Neural cell (in vitro differentiated cells): ENCODE results near the gene TNIP1. TPM values are rescaled to one million over a fixed set of nuclear protein-coding genes. Genes with fewer than 3 reads are reported as not detected.

Experiments used
- H2AFZ ChIP-seq: fragments of 200-600, 300-800 bp; sonication (generic), shearing (Covaris generic); 2 replicates; pipeline ENCODE4 v1.6.0; 2014; ENCODE audit warnings: low read depth, mild to moderate bottlenecking, antibody characterized with exemption, low read length, moderate library complexity
- H3F3A ChIP-seq: fragments of 200-600 bp; shearing (Covaris generic); 2 replicates; pipeline ENCODE4 v1.6.1; 2016; ENCODE audit warnings: mild to moderate bottlenecking, moderate library complexity, mixed read lengths, antibody characterized with exemption, low read length; ENCODE audit not compliant: insufficient read depth, poor library complexity, severe bottlenecking
- H3K27ac ChIP-seq: fragments of 200-600, 300-800 bp; sonication (generic), shearing (Covaris generic); 2 replicates; pipeline ENCODE4 v1.5.1; 2014; ENCODE audit warnings: mild to moderate bottlenecking, low read length, moderate library complexity
- H3K27me3 ChIP-seq: fragments of 300-800, 200-600 bp; sonication (generic), shearing (Covaris generic); 2 replicates; pipeline ENCODE4 v1.6.0; 2014; ENCODE audit warnings: mild to moderate bottlenecking, low read depth, low read length, moderate library complexity; ENCODE audit not compliant: insufficient read depth
- H3K36me3 ChIP-seq: fragments of 300-800, 200-600 bp; sonication (generic), shearing (Covaris generic); 2 replicates; pipeline ENCODE4 v1.5.1; 2014; ENCODE audit warnings: mild to moderate bottlenecking, antibody characterized with exemption, low read length, moderate library complexity; ENCODE audit not compliant: insufficient read depth
- H3K4me2 ChIP-seq: fragments of 300-800, 200-600 bp; sonication (generic), shearing (Covaris generic); 2 replicates; pipeline ENCODE4 v1.6.0; 2014; ENCODE audit warnings: mild to moderate bottlenecking, low read length
- H3K4me3 ChIP-seq: fragments of 300-800, 200-600 bp; sonication (generic), shearing (Covaris generic); 2 replicates; pipeline ENCODE4 v1.5.1; 2014; ENCODE audit warnings: mild to moderate bottlenecking, low read length, moderate library complexity
- H3K79me2 ChIP-seq: fragments of 200-600 bp; shearing (Covaris generic); replicated peaks from 2 replicates; pipeline ENCODE4 v1.6.0; 2014; ENCODE audit warnings: mild to moderate bottlenecking, low read length, moderate library complexity; ENCODE audit not compliant: insufficient read depth
- H3K9ac ChIP-seq: fragments of 300-800, 200-600 bp; sonication (generic), shearing (Covaris generic); 2 replicates; pipeline ENCODE4 v1.6.1; 2016; ENCODE audit warnings: mild to moderate bottlenecking, low read length, mixed read lengths
- H3K9me2 ChIP-seq: fragments of 200-600 bp; shearing (Covaris generic); 2 replicates; pipeline ENCODE4 v1.6.1; 2016; ENCODE audit warnings: mild to moderate bottlenecking, low read length, mixed read lengths; ENCODE audit not compliant: insufficient read depth
- H3K9me3 ChIP-seq: fragments of 200-600, 300-800 bp; sonication (generic), shearing (Covaris generic); 2 replicates; pipeline ENCODE4 v1.6.1; 2016; ENCODE audit warnings: mild to moderate bottlenecking, mixed run types, low read length, moderate library complexity, mixed read lengths
- H4K20me1 ChIP-seq: fragments of 200-600 bp; shearing (Covaris generic); 2 replicates; pipeline ENCODE4 v1.6.1; 2016; ENCODE audit warnings: mild to moderate bottlenecking, mixed run types; ENCODE audit not compliant: insufficient read depth
- EP300 ChIP-seq: fragments of 450-650 bp; conservative IDR thresholded peaks from 2 replicates; pipeline ENCODE4 v1.6.1; 2014; ENCODE audit warnings: antibody characterized with exemption, mild to moderate bottlenecking, moderate library complexity; ENCODE audit not compliant: poor library complexity, severe bottlenecking
- EZH2 ChIP-seq: fragments of 200-600, 300-800 bp; shearing (Covaris generic), sonication (generic); IDR thresholded peaks from 2 replicates; pipeline ENCODE4 v1.6.1; 2014; ENCODE audit warnings: antibody characterized with exemption, low read length, borderline replicate concordance, mild to moderate bottlenecking; ENCODE audit not compliant: insufficient read depth, poor library complexity, severe bottlenecking
- MXI1 ChIP-seq: fragments of 450-650 bp; conservative IDR thresholded peaks from 2 replicates; pipeline ENCODE4 v1.6.1; 2014; ENCODE audit warnings: antibody characterized with exemption, mild to moderate bottlenecking; ENCODE audit not compliant: poor library complexity, severe bottlenecking
- POLR2AphosphoS5 ChIP-seq: IDR thresholded peaks from 2 replicates; pipeline ENCODE4 v1.6.1; 2012
- RAD21 ChIP-seq: fragments of 450-650 bp; conservative IDR thresholded peaks from 2 replicates; pipeline ENCODE4 v1.6.1; 2014; ENCODE audit warnings: antibody characterized with exemption, mild to moderate bottlenecking, moderate library complexity
- SMC3 ChIP-seq: fragments of 450-650 bp; conservative IDR thresholded peaks from 2 replicates; pipeline ENCODE4 v1.6.1; 2014; ENCODE audit warnings: antibody characterized with exemption, mild to moderate bottlenecking, moderate library complexity; ENCODE audit not compliant: poor library complexity
- TAF1 ChIP-seq: IDR thresholded peaks from 2 replicates; pipeline ENCODE4 v1.6.1; 2012; ENCODE audit warnings: low read depth
- polyA plus RNA-seq: library from polyadenylated mRNA; depleted of rRNA; stranded (reverse); fragments of >200 nt; gene quantifications from 2 replicates; pipeline ENCODE4 v1.2.3, GENCODE V29; 2014
- TF ChIP-seq, protein P1 (sequence below): fragments of 450-650 bp; IDR thresholded peaks from 2 replicates; pipeline ENCODE4 v1.5.1; 2014; ENCODE audit warnings: antibody characterized with exemption, mild to moderate bottlenecking, moderate library complexity; ENCODE audit not compliant: poor library complexity, severe bottlenecking
- TF ChIP-seq, protein P2 (sequence below): IDR thresholded peaks from 2 replicates; pipeline ENCODE4 v1.6.1; 2012; ENCODE audit warnings: borderline replicate concordance

TNIP1 gene
- polyA plus RNA-seq, 1 donor from 2014 or later = 3.3 TPM

DNA sequence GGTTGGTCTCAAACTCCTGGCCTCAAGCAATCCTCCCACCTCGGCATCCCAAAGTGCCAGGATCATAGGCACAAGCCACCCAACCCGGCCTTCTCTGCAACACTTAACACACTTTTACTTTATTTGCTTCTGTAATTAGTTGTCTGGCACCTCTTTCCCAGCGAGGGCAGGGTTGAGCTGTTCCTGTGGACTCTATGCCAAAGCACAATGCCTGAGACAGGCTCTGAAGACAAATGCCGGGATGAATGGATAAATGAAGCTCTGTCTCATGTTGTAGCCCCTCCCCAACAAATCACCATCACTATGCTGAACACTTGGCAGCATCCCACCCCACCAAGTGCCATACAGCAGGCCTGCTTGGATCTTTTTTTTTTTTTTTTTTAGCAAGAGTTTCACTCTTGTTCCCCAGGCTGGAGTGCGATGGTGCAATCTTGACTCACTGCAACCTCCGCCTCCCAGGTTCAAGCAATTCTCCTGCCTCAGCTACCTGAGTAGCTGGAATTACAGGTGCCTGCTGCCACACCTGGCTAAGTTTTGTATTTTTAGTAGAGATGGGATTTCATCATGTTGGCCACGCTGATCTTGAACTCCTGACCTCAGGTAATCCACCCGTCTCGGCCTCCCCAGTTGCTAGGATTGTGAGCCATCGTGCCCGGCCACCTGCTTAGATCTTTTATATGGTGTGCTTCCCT, 39.1 kb downstream of the TNIP1 start:
- H4K20me1 ChIP-seq = no peaks in the 10 kb centered on the region
- H3K27ac ChIP-seq = no peak overlapping the region
- no peaks in the 10 kb centered on the region for H3K27me3 ChIP-seq
- H3K36me3 ChIP-seq = no peaks in the 10 kb centered on the region
- no peaks in the 10 kb centered on the region for H3K9me2 ChIP-seq
- no peaks in the 10 kb centered on the region for H3F3A ChIP-seq
- H3K79me2 ChIP-seq = no peaks in the 10 kb centered on the region
- H2AFZ ChIP-seq = no peak overlapping the region
- no peaks in the 10 kb centered on the region for H3K9me3 ChIP-seq
- no peak for TF ChIP-seq SMC3
- no peak for TF ChIP-seq POLR2AphosphoS5
- no peak for TF ChIP-seq MXI1
- no peak for TF ChIP-seq EP300
- TF ChIP-seq, protein P1, sequence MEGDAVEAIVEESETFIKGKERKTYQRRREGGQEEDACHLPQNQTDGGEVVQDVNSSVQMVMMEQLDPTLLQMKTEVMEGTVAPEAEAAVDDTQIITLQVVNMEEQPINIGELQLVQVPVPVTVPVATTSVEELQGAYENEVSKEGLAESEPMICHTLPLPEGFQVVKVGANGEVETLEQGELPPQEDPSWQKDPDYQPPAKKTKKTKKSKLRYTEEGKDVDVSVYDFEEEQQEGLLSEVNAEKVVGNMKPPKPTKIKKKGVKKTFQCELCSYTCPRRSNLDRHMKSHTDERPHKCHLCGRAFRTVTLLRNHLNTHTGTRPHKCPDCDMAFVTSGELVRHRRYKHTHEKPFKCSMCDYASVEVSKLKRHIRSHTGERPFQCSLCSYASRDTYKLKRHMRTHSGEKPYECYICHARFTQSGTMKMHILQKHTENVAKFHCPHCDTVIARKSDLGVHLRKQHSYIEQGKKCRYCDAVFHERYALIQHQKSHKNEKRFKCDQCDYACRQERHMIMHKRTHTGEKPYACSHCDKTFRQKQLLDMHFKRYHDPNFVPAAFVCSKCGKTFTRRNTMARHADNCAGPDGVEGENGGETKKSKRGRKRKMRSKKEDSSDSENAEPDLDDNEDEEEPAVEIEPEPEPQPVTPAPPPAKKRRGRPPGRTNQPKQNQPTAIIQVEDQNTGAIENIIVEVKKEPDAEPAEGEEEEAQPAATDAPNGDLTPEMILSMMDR = no peak
- no peak for TF ChIP-seq RAD21
- no peak for TF ChIP-seq TAF1
- TF ChIP-seq EZH2 = no peak
- TF ChIP-seq, protein P2, sequence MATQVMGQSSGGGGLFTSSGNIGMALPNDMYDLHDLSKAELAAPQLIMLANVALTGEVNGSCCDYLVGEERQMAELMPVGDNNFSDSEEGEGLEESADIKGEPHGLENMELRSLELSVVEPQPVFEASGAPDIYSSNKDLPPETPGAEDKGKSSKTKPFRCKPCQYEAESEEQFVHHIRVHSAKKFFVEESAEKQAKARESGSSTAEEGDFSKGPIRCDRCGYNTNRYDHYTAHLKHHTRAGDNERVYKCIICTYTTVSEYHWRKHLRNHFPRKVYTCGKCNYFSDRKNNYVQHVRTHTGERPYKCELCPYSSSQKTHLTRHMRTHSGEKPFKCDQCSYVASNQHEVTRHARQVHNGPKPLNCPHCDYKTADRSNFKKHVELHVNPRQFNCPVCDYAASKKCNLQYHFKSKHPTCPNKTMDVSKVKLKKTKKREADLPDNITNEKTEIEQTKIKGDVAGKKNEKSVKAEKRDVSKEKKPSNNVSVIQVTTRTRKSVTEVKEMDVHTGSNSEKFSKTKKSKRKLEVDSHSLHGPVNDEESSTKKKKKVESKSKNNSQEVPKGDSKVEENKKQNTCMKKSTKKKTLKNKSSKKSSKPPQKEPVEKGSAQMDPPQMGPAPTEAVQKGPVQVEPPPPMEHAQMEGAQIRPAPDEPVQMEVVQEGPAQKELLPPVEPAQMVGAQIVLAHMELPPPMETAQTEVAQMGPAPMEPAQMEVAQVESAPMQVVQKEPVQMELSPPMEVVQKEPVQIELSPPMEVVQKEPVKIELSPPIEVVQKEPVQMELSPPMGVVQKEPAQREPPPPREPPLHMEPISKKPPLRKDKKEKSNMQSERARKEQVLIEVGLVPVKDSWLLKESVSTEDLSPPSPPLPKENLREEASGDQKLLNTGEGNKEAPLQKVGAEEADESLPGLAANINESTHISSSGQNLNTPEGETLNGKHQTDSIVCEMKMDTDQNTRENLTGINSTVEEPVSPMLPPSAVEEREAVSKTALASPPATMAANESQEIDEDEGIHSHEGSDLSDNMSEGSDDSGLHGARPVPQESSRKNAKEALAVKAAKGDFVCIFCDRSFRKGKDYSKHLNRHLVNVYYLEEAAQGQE = no peak
- H3K4me3 ChIP-seq = no peak overlapping the region
- H3K4me2 ChIP-seq = no peak overlapping the region
- H3K9ac ChIP-seq = no peak overlapping the region

DNA sequence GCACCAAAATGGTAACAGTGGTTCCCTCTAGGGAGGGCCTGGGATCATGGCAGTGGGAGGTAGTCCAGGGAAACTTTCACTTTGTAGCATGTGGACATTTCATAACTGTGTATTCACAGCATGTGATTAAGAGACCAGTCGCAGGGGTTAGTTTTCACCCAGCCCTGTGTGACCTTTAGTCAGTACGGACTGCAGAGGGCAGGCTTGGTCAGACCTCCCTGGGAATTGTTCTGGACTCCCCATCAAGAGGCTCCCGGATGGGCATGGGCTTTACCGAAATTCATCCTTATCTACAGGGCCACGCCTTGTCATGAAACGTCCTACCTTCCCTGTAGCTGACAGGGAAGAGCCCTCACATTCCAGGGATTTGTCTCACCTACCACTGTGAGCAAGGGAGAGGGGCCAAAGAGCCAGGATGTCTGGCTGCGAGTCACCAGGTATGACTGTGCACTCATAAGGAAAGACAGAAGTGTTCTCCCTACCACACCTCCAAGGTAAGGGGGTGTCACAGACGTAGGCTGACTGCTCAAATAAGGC, 40.6 kb downstream of the TNIP1 start:
- Histone ChIP-seq H3K27ac (no peak overlapping the region), H2AFZ (no peak overlapping the region), H4K20me1 (no peaks in the 10 kb centered on the region), H3K27me3 (no peaks in the 10 kb centered on the region), H3K9me3 (no peaks in the 10 kb centered on the region), H3F3A (no peaks in the 10 kb centered on the region), H3K79me2 (no peaks in the 10 kb centered on the region), H3K4me2 (no peak overlapping the region), H3K36me3 (no peaks in the 10 kb centered on the region), H3K9ac (no peak overlapping the region), H3K4me3 (no peak overlapping the region), H3K9me2 (no peaks in the 10 kb centered on the region)
- no peak for TF ChIP-seq SMC3
- no peak for TF ChIP-seq EZH2
- TF ChIP-seq MXI1 = no peak
- no peak for TF ChIP-seq EP300
- no peak for TF ChIP-seq TAF1
- TF ChIP-seq, protein P2 = no peak
- TF ChIP-seq RAD21 = no peak
- TF ChIP-seq, protein P1 = no peak
- TF ChIP-seq POLR2AphosphoS5 = no peak
